Smooth muscle cell of the pulmonary artery (primary cell): ENCODE data around the gene CIB4. TPM values are rescaled to one million over a fixed set of nuclear protein-coding genes. Genes with fewer than 3 reads are reported as not detected.

ENCODE experiments used
- total RNA-seq: library from RNA; depleted of rRNA; stranded (reverse); fragments of >200 nt; gene quantifications from 2 replicates; pipeline ENCODE4 v1.2.3, GENCODE V29; 2014

Gene CIB4
- not detected in 2 replicates for total RNA-seq

DNA sequence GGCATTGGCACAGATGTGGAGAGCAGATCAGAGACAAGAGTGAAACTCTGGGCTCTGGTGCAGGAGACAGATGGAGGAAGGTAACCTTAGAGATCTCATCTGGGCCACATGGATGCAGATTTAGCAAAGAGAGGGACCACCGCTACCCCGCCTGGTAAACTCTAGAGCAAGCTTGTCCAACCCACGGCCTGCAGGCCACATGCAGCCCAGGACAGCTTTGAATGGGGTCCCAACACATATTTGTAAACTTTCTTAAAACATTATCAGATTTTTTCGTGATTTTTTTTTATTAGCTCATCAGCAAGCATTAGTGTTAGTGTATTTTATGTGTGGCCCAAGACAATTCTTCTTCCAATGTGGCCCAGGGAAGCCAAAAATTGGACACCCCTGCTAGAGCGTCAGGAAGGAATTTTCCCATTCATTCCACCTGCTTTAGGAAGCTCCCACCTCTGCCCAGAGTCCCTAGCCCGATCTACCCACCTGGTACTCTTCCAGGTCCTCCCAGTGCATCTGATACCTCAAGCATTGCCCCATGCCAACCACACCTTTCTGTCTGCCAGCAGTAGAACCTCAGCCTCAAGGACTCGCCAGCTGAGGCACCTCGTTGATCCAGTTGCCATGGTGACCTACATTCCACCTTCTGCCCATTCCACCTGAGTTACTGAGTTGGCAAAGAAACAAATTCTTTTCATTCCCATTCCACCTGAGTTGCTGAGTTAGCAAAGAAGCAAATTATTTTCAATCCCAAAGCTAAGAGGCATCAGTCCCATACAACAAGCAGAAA, at the start of gene CIB4:
Gene CIB4, minus strand, starts transcription at position 586 of the 784 bp plus-strand sequence. Its CDS starts 52 bp downstream, at position 534.

Other genes with a start within 250 kb of the CIB4 start
- gene DRC1, start 239.4 kb downstream of the CIB4 start, total RNA-seq: 0.07 TPM in 1 of 2 replicates, not detected in the other
- 0.03 TPM in 1 of 2 replicates, not detected in the other for gene OTOF, start 163.2 kb downstream of the CIB4 start, total RNA-seq
- 0.89 and 4.1 TPM in 2 replicates for gene KCNK3, start 51.4 kb upstream of the CIB4 start, total RNA-seq
- 30.0 and 37.6 TPM in 2 replicates for gene SLC35F6, start 122.9 kb upstream of the CIB4 start, total RNA-seq
- 1.5 and 2.7 TPM in 2 replicates for gene CENPA, start 144.7 kb upstream of the CIB4 start, total RNA-seq
- gene DPYSL5, start 206.8 kb upstream of the CIB4 start, total RNA-seq: not detected in 2 replicates